H1 (cell line): ENCODE measurements around the gene CEBPG. TPM values are rescaled to one million over a fixed set of nuclear protein-coding genes. Genes with fewer than 3 reads are reported as not detected.

ENCODE experiments used
- CTCF ChIA-PET: fragments of 300-600 bp; sonication (Branson Sonifier 250); formaldehyde crosslinking; loops from one replicate; lab custom pipeline; 2021; ENCODE audit not compliant: partially characterized antibody; lab: Charles Lee
- POLR2A ChIA-PET: fragments of 300-600 bp; sonication (Branson Sonifier 250); formaldehyde crosslinking; loops from one replicate; lab custom pipeline; 2021; ENCODE audit warnings: inconsistent platforms; ENCODE audit not compliant: partially characterized antibody; lab: Charles Lee
- DNase-seq, 2 experiments: peaks; one replicate each; pipeline versions ENCODE4 v3.0.0 to v3.0.0-alpha.2; 2010 to 2022; ENCODE audit warnings: low spot score in 2 of 2, low read depth in 1 of 2, mixed read lengths in 1 of 2
- FAIRE-seq: peaks from 2 replicates; lab custom pipeline; 2011; peaks lifted over from hg19 to GRCh38; lab: Jason Lieb, UNC
- H2AFZ ChIP-seq: 2 replicates; pipeline ENCODE4 v1.8.1; 2012; ENCODE audit warnings: low read length, inconsistent platforms
- H2AK5ac ChIP-seq: 2 replicates; pipeline ENCODE4 v1.6.1; 2013; ENCODE audit warnings: low read depth, low read length
- H2BK120ac ChIP-seq: replicated peaks from 2 replicates; pipeline ENCODE3; 2013; ENCODE audit warnings: low read depth, low read length, inconsistent platforms
- H2BK12ac ChIP-seq: 2 replicates; pipeline ENCODE4 v1.6.1; 2013; ENCODE audit warnings: low read depth, low read length
- H2BK15ac ChIP-seq: 2 replicates; pipeline ENCODE4 v1.6.1; 2013; ENCODE audit warnings: low read length
- H2BK20ac ChIP-seq: 2 replicates; pipeline ENCODE4 v1.6.1; 2013; ENCODE audit warnings: low read length
- H2BK5ac ChIP-seq: 2 replicates; pipeline ENCODE4 v1.6.1; 2013; ENCODE audit warnings: low read depth, low read length
- H3K14ac ChIP-seq: 2 replicates; pipeline ENCODE4 v1.6.1; 2013; ENCODE audit warnings: inconsistent platforms; ENCODE audit not compliant: insufficient read length
- H3K18ac ChIP-seq: 2 replicates; pipeline ENCODE4 v1.6.1; 2013; ENCODE audit warnings: low read length; ENCODE audit errors: extremely low read depth
- H3K23ac ChIP-seq: 2 replicates; pipeline ENCODE4 v1.6.1; 2013; ENCODE audit warnings: inconsistent platforms; ENCODE audit not compliant: insufficient read length
- H3K23me2 ChIP-seq: 2 replicates; pipeline ENCODE4 v1.6.1; 2013; ENCODE audit warnings: low read depth, low read length
- H3K27ac ChIP-seq: 2 replicates; pipeline ENCODE4 v1.6.1; 2011; ENCODE audit warnings: low read depth, low read length, inconsistent platforms
- H3K27me3 ChIP-seq, 4 experiments: replicated peaks in 1 of 4; 1 replicate in 1 of 4; 2 replicates in 3 of 4; pipeline versions ENCODE4 v1.6.1 to v1.8.1; 2011 to 2013; ENCODE audit warnings: low read length in 3 of 4, mild to moderate bottlenecking in 3 of 4, inconsistent platforms in 2 of 4, mixed read lengths in 2 of 4, moderate library complexity in 1 of 4; ENCODE audit not compliant: control insufficient read depth in 3 of 4, insufficient read depth in 3 of 4; ENCODE audit errors: extremely low read depth in 1 of 4
- H3K36me3 ChIP-seq, 4 experiments: 2 replicates each; pipeline versions ENCODE4 v1.6.1 to v1.8.1; 2011 to 2013; ENCODE audit warnings: mild to moderate bottlenecking in 4 of 4, low read length in 3 of 4, moderate library complexity in 2 of 4, control low read depth in 1 of 4, inconsistent platforms in 1 of 4; ENCODE audit not compliant: insufficient read depth in 4 of 4, control insufficient read depth in 2 of 4
- H3K4ac ChIP-seq: replicated peaks from 2 replicates; pipeline ENCODE3; 2013; ENCODE audit warnings: low read length, low read depth, mixed read lengths, inconsistent platforms; ENCODE audit not compliant: insufficient read length
- H3K4me1 ChIP-seq, 4 experiments: replicated peaks in 1 of 4; 1 replicate in 1 of 4; 2 replicates in 3 of 4; pipeline versions ENCODE4 v1.6.1 to v1.8.1; 2011 to 2013; ENCODE audit warnings: low read length in 3 of 4, inconsistent platforms in 2 of 4, mixed read lengths in 1 of 4; ENCODE audit not compliant: insufficient read depth in 4 of 4, control insufficient read depth in 3 of 4
- H3K4me2 ChIP-seq, 2 experiments: 2 replicates each; pipeline versions ENCODE4 v1.6.1 to v1.8.1; 2011 to 2013; ENCODE audit warnings: low read depth in 2 of 2, low read length in 2 of 2, control low read depth in 1 of 2, inconsistent platforms in 1 of 2, mild to moderate bottlenecking in 1 of 2; ENCODE audit not compliant: insufficient read depth in 1 of 2
- H3K4me3 ChIP-seq, 4 experiments: fragments of 200-600, 300-600 bp in 1 of 4; sonication (generic), shearing (Covaris generic), sonication (Bioruptor Twin) in 1 of 4; 2 replicates each; pipeline versions ENCODE4 v1.5.1 to v1.8.1; 2011 to 2016; ENCODE audit warnings: low read length in 4 of 4, low read depth in 3 of 4, control low read depth in 2 of 4, inconsistent platforms in 2 of 4, mild to moderate bottlenecking in 2 of 4, mixed read lengths in 1 of 4, moderate library complexity in 1 of 4; ENCODE audit not compliant: insufficient read depth in 2 of 4; ENCODE audit errors: extremely low read depth in 1 of 4
- H3K56ac ChIP-seq: replicated peaks from 2 replicates; pipeline ENCODE3; 2013; ENCODE audit warnings: low read depth, mild to moderate bottlenecking, mixed read lengths, low read length, inconsistent platforms; ENCODE audit not compliant: insufficient read length
- H3K79me1 ChIP-seq: 2 replicates; pipeline ENCODE4 v1.6.1; 2013; ENCODE audit warnings: low read depth, low read length, control low read depth
- H3K79me2 ChIP-seq, 2 experiments: 2 replicates each; pipeline versions ENCODE4 v1.6.1 to v1.8.1; 2012 to 2013; ENCODE audit warnings: low read length in 2 of 2, mild to moderate bottlenecking in 2 of 2, inconsistent platforms in 1 of 2; ENCODE audit not compliant: insufficient read depth in 2 of 2, control insufficient read depth in 1 of 2
- H3K9ac ChIP-seq, 4 experiments: replicated peaks in 1 of 4; 1 replicate in 1 of 4; 2 replicates in 3 of 4; pipeline versions ENCODE4 v1.6.1 to v1.8.1; 2011 to 2013; ENCODE audit warnings: low read depth in 3 of 4, low read length in 3 of 4, control low read depth in 2 of 4, mild to moderate bottlenecking in 2 of 4, moderate library complexity in 2 of 4, inconsistent platforms in 1 of 4; ENCODE audit errors: extremely low read depth in 1 of 4
- H3K9me3 ChIP-seq, 2 experiments: 2 replicates each; pipeline versions ENCODE4 v1.6.1 to v1.8.1; 2012 to 2013; ENCODE audit warnings: mild to moderate bottlenecking in 2 of 2, moderate library complexity in 2 of 2, control low read depth in 1 of 2, inconsistent platforms in 1 of 2, low read depth in 1 of 2, low read length in 1 of 2, mixed read lengths in 1 of 2; ENCODE audit not compliant: insufficient read depth in 2 of 2
- H4K20me1 ChIP-seq, 2 experiments: replicated peaks in 1 of 2; 2 replicates each; pipeline versions ENCODE3 to v1.8.1; 2011 to 2013; ENCODE audit warnings: inconsistent platforms in 2 of 2, low read length in 2 of 2, mild to moderate bottlenecking in 1 of 2; ENCODE audit not compliant: insufficient read depth in 2 of 2, control insufficient read depth in 1 of 2
- H4K5ac ChIP-seq: 2 replicates; pipeline ENCODE4 v1.6.1; 2013; ENCODE audit warnings: low read length, low read depth, mixed read lengths, inconsistent platforms; ENCODE audit not compliant: insufficient read length
- H4K8ac ChIP-seq: 2 replicates; pipeline ENCODE4 v1.8.0; 2013; ENCODE audit warnings: mild to moderate bottlenecking, moderate library complexity, low read length, inconsistent platforms; ENCODE audit not compliant: insufficient read depth; ENCODE audit errors: extremely low read depth
- H4K91ac ChIP-seq: replicated peaks from 2 replicates; pipeline ENCODE3; 2013; ENCODE audit warnings: low read length, mixed read lengths, inconsistent platforms; ENCODE audit not compliant: insufficient read length
- HDAC6 ChIP-seq: IDR thresholded peaks from one replicate; pipeline ENCODE4 v1.7.1; 2012; ENCODE audit warnings: low read depth, mild to moderate bottlenecking, inconsistent platforms, low read length, moderate library complexity
- SIRT6 ChIP-seq: IDR thresholded peaks from one replicate; pipeline ENCODE4 v1.7.1; 2012; ENCODE audit warnings: low read length, inconsistent platforms
- TEAD4 ChIP-seq: IDR thresholded peaks from 2 replicates; pipeline ENCODE4 v1.6.1; 2012; ENCODE audit warnings: low read depth, low read length, inconsistent platforms, mixed read lengths
- WGBS, 2 experiments: shearing (Covaris generic) in 1 of 2; methylation state at CpG; one replicate each; pipeline versions ENCODE4 v1.1.6 to v1.1.7; 2013 to 2015; ENCODE audit warnings: low lambda C conversion rate in 2 of 2, mixed read lengths in 2 of 2, inconsistent platforms in 1 of 2, low coverage in 1 of 2, missing lambda C conversion rate in 1 of 2; ENCODE audit not compliant: insufficient replicate concordance in 2 of 2, insufficient coverage in 1 of 2, insufficient read length in 1 of 2; ENCODE audit errors: extremely low coverage in 1 of 2, missing lambda C conversion rate in 1 of 2; 5-methylcytosine and 5-hydroxymethylcytosine counted together
- polyA plus RNA-seq, 7 experiments: library from polyadenylated mRNA; depleted of rRNA in 3 of 7; stranded (reverse) in 5 of 7; unstranded in 2 of 7; fragments of >200 nt in 5 of 7; fragments of 200-250 nt in 2 of 7; gene quantifications; 1 replicate in 5 of 7; 2 replicates in 1 of 7; 4 replicates in 1 of 7; pipeline versions ENCODE4 v1.2.1 to v1.2.3, GENCODE V29; 2011 to 2013; ENCODE audit warnings: missing spikeins in 2 of 7, mixed read lengths in 2 of 7
- total RNA-seq: library from RNA; stranded (reverse); fragmentation: NEBNext Ultra II Directional; extraction: Animal tissue kit (Norgen Biotek cat#: 25700); gene quantifications from 2 replicates; pipeline ENCODE4 v1.2.1, GENCODE V29; 2021
- TF ChIP-seq, protein P1 (sequence below): IDR thresholded peaks from 2 replicates; pipeline ENCODE4 v1.6.1; 2012; ENCODE audit warnings: inconsistent platforms

CEBPG gene
- total and polyA plus RNA-seq, 2 of the 8 experiments (the other 6 are each of a cell fraction or from before 2014, with no cell fraction given): 12.3 to 35.4 TPM

DNA sequence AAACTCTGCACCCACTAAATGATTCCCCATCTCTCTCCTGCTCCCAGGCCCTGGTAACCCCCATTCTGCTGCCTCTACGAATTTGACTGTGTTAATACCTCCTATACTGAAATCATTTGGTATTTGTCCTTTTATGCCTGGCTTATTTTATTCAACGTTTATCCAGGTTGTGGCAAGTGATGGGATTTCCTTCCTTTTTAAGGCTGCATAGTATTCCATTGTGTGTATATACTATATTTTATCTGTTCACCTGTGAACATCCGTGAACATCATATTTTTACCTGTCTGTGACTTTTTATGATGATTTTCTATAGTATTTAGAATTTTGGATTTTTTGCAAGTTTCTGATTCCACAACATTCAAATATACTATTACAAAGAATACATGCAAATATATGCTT lies 13.9 kb upstream of the CEBPG start:
- no peak overlapping the region for H3K14ac ChIP-seq
- H3K9me3 ChIP-seq: no peaks in the 10 kb centered on the region
- no peaks in the 10 kb centered on the region for H3K23me2 ChIP-seq
- no peak overlapping the region for H3K9ac ChIP-seq
- no peak overlapping the region for H4K91ac ChIP-seq
- no peak overlapping the region for H3K27ac ChIP-seq
- DNase-seq (no peak), FAIRE-seq (no peak)
- H3K4me3 ChIP-seq: no peak overlapping the region
- H3K36me3 ChIP-seq: no peaks in the 10 kb centered on the region
- no peak overlapping the region for H2BK12ac ChIP-seq
- H3K27me3 ChIP-seq: no peaks in the 10 kb centered on the region; a peak in 1 of 7 replicates
- no peaks in the 10 kb centered on the region for H3K79me2 ChIP-seq
- POLR2A ChIA-PET: interaction anchor here (6.8 kb wide), 1 partner anchor 14 kb away, joined by 44 read pairs; the partner anchor contains the start of gene CEBPG
- WGBS, 2 experiments: 81% methylated on average over 3 of the region's 3 CpGs; no CpG with 5 or more reads in 1 of the 2 experiments
- H3K79me1 ChIP-seq: no peaks in the 10 kb centered on the region
- no peak overlapping the region for H2BK5ac ChIP-seq
- H2BK15ac ChIP-seq: no peak overlapping the region
- no peak for TF ChIP-seq TEAD4
- no peak for TF ChIP-seq SIRT6
- no peak for TF ChIP-seq HDAC6
- TF ChIP-seq, protein P1, sequence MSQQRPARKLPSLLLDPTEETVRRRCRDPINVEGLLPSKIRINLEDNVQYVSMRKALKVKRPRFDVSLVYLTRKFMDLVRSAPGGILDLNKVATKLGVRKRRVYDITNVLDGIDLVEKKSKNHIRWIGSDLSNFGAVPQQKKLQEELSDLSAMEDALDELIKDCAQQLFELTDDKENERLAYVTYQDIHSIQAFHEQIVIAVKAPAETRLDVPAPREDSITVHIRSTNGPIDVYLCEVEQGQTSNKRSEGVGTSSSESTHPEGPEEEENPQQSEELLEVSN: no peak
- no peak overlapping the region for H3K56ac ChIP-seq
- no peak overlapping the region for H2BK20ac ChIP-seq
- H2BK120ac ChIP-seq: no peak overlapping the region
- H4K5ac ChIP-seq: no peak overlapping the region
- H2AFZ ChIP-seq: no peak overlapping the region
- no peak overlapping the region for H3K23ac ChIP-seq
- H3K4me1 ChIP-seq: no peaks in the 10 kb centered on the region
- no peak overlapping the region for H3K4ac ChIP-seq
- no peak overlapping the region for H3K4me2 ChIP-seq
- H3K18ac ChIP-seq: no peak overlapping the region
- H2AK5ac ChIP-seq: no peak overlapping the region
- H4K8ac ChIP-seq: no peak overlapping the region
- H4K20me1 ChIP-seq: no peaks in the 10 kb centered on the region
- CTCF ChIA-PET: interaction anchor here (0.7 to 1.8 kb wide), 4 partner anchors 11 to 683 kb away, joined by 3 to 4 read pairs (median 4); no protein-coding TSS in a partner anchor
